Measurements from ENCODE around the gene KCTD8.

DNA sequence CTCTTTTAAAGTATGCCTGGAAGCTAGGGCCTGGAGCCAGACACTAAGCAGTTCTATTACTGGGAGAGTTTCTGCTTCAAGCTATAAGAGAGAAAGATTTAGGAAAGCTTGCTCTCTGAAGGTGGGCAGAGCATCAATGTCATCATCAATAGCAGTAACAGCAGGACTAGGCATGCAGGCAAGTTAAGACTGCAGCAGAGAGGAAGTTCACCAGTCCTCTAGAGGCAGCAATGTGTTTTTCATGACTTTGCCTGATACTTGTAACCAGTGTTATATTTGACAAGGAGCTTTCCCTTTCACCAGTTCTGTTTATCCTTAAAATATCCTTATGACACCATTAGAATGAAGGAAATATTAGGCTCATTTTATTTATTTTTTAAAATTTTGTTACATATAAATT lies 237.9 kb downstream of the KCTD8 start:
- TF ChIP-seq POLR2A (IDR thresholded peaks at IDR 0.05) (no peak), POLR2AphosphoS5 (IDR thresholded peaks at IDR 0.05; ENCODE audit: insufficient read depth in 1 of 2, low read depth in 1 of 2) (no peak)
